OCI-LY3 (cell line): ENCODE measurements around the gene AFAP1L1.

Source experiments
- EZH2phosphoT487 ChIP-seq: fragments of 200-600 bp; shearing (Covaris generic); IDR thresholded peaks from 2 replicates; pipeline ENCODE4 v1.6.1; 2018; ENCODE audit warnings: antibody characterized with exemption, mixed run types, low read depth
- TF ChIP-seq, protein P1 (sequence below): fragments of 200-600, 300-600 bp; sonication (generic); IDR thresholded peaks from 2 replicates; pipeline ENCODE4 v1.5.1; 2014; ENCODE audit warnings: antibody characterized with exemption, low read length, low read depth

DNA sequence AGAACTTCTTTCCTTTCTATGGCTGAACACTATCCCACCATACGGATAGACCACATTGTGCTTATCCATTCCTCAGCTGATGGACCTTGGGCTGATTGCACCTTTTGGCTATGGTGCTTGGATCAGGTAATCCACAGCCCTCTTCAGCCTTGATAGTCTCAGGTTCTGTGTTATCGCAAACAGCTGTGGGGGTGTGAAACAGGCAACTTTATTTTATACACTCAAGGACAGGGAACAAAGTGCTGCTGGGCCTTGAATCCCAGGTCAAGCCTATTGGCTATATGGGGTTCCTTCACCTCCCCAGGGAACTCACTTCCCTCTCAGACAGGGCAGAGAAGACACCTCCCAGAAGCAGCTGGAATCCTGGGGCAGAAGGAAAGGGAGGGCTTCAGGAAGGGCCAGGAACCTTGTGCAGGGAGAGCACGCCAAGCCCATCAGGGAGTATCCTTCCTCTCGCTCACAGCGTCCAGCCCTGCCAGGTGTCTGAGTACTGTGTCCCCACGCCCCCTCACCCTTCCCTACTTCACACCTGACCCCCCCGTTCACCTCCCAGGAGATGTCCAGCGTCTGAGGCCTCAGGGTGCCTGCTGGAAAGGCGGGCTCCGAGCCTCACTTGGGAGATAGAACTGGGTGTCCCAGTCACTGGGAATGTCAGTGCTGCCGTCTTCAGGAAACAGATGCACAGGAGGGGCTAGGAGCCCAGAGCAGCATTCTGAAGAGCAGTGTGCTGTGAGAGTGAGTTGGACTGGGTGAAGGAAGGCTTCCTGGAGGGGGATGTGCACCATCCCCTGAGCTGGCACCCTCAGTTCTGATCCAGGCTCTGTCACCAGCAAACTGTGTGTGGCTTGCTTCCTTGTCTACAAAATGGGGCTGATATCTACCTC lies 32.8 kb downstream of the AFAP1L1 start:
- TF ChIP-seq, protein P1, sequence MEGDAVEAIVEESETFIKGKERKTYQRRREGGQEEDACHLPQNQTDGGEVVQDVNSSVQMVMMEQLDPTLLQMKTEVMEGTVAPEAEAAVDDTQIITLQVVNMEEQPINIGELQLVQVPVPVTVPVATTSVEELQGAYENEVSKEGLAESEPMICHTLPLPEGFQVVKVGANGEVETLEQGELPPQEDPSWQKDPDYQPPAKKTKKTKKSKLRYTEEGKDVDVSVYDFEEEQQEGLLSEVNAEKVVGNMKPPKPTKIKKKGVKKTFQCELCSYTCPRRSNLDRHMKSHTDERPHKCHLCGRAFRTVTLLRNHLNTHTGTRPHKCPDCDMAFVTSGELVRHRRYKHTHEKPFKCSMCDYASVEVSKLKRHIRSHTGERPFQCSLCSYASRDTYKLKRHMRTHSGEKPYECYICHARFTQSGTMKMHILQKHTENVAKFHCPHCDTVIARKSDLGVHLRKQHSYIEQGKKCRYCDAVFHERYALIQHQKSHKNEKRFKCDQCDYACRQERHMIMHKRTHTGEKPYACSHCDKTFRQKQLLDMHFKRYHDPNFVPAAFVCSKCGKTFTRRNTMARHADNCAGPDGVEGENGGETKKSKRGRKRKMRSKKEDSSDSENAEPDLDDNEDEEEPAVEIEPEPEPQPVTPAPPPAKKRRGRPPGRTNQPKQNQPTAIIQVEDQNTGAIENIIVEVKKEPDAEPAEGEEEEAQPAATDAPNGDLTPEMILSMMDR: no peak
- TF ChIP-seq EZH2phosphoT487: no peak
